ACHN (cell line): ENCODE data around the gene TPSG1.
"Not testable (repeated sequence)": the region's sequence is repeated elsewhere in the genome, so short reads cannot be mapped to it uniquely, and the experiment has no call there.

Experiments
- DNase-seq: peaks from one replicate; pipeline ENCODE4 v3.0.0-alpha.2; 2015
- in situ Hi-C: cut with HindIII; loops from 2 replicates; pipeline ENCODE4 v1.10.0; 2017; ENCODE audit warnings: low sequenced_read_pairs, low pct_ligation_motif_present, low pct_unique_long_range_greater_than_20kb

Gene TPSG1

GRCh38 chr16:1239575-1239974 lies 14.5 kb upstream of the TPSG1 start:
- in situ Hi-C loops, DNase-seq: not testable (repeated sequence)

DNA sequence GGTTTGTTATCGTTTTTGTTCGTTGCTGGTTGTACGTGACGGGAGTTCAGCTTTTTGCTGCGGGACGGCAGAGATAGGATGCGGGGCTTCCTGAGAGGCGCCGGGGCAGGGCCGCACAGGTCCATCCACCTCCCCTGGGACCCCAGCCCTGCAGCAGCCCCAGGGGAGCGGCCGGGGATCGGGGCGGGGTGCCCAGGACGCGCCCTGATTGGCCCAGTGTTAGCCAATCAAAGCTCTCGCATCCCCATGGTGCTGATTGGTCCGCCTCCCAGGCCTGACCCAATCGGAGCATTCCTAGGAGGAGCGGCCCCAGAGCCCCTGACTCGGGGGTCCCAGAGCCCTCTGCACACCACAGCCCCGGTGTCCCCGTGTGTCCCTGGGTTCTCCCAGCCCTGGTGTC lies 13.8 kb upstream of the TPSG1 start:
- in situ Hi-C loops, DNase-seq: not testable (repeated sequence)

DNA sequence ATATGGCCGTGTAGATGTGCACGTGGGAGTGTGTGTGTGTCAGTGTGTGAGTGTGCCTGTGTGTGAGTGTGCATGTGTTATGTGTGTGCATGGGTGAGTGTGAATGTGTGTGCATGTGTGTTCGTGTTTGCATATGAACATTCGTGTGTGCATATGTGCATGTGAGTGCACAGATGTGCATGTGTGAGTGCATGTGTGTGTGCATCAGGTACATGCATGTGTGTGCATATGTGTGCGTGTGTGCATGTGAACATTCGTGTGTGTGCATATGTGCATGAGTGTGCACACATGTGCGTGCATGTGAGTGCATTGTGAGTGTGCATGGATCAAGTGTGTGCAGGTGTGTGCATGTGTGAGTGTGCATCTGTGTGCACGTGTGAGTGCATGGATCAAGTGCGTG lies 12.9 kb upstream of the TPSG1 start:
- no peak for DNase-seq
- in situ Hi-C loops = no loop called here

GRCh38 chr16:1236659-1237058 lies 11.6 kb upstream of the TPSG1 start:
- DNase-seq, in situ Hi-C loops: not testable (repeated sequence)

- in situ Hi-C loops, DNase-seq: not testable (repeated sequence)
Measured at GRCh38 chr16:1232049-1232748, 7.1 kb upstream of the TPSG1 start.

- DNase-seq, in situ Hi-C loops: not testable (repeated sequence)
Measured at GRCh38 chr16:1231301-1231700, 6.2 kb upstream of the TPSG1 start.

- DNase-seq, in situ Hi-C loops: not testable (repeated sequence)
Measured at GRCh38 chr16:1230471-1231212, 5.6 kb upstream of the TPSG1 start.

- DNase-seq, in situ Hi-C loops: not testable (repeated sequence)
Measured at GRCh38 chr16:1230084-1230470, 5.0 kb upstream of the TPSG1 start, which contains the start of gene TPSB2. Gene TPSB2, minus strand, starts transcription at chr16:1230184. Its CDS starts 233 bp downstream, at chr16:1229951.

GRCh38 chr16:1229476-1229875 lies 4.4 kb upstream of the TPSG1 start:
- in situ Hi-C loops = not testable (repeated sequence)

DNA sequence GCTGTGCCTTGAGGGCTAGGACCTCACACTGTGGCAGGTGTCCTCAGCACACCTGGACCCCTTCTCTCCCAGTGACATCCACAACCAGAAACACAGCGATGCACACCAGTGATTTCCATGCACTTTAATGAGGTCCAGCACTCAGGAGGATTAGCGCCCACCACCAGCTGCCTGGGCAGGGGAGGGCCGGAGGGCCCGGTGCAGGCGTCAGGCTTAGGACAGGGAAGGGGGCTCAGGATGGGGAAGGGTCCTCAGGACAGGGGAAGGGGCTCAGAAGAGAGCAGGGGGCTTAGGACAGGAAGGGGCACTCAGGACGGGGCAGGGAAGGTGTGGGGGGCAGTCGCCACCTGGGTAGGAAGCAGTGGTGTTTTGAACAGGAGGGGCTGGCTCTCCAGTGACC lies 3.2 kb upstream of the TPSG1 start:
- in situ Hi-C loops, DNase-seq: not testable (repeated sequence)

More at GRCh38 chr16:1229476-1229875, 4.4 kb upstream of the TPSG1 start:
- DNase-seq = not testable (repeated sequence)

DNA sequence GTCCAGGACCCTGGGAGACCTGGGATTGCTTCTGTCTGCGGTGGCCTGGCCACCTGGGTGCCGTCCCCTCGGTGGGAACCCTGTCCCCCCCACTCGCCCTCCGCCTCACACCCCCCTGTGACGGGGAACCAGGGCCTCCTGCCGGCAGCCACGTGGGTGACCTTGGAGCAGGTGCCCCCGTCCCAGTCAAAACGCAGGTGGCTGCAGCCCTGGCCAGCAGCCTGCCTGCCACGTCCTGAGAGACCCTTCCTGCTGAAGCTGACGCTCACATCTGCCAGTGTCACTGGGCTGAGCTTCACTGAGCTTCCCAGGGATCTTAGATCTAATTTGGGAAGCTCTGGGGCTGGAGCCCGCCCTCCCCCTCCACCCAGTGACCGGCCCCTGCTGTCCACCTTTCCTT lies 1.6 kb upstream of the TPSG1 start:
- in situ Hi-C loops, DNase-seq: not testable (repeated sequence)

DNA sequence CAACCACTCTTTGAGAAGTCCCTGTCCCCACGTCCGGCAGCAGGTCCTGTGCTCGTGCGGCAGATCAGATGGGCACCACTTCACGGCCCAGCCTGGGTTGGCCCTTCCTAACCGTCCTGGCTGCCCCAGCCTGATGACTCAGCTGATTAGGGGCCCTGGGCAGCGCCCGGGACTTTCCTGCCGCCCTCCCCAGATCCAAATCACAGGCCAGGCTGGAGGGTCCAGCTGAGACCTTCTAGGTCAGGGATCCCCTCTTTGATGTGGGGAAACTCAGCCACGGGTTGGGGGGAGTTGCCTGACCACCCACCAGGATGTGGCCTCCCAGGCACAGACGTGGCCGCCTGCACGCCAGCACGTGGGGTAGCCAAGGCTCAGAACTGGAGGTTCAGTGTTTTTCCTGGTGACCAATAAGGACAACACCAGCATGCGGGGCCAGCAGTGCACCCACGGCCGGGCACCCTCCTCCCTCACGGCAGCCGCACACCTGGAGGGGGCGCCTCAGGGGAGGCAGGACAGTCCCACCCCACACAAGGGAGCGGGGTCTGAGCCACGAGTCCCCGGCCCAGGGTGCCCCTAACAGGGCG lies 752 bp upstream of the TPSG1 start:
- in situ Hi-C loops = not testable (repeated sequence)

GRCh38 chr16:1224558-1224957 lies 510 bp downstream of the TPSG1 start:
- in situ Hi-C loops = no loop called here
- no peak for DNase-seq

More for the DNA sequence above, 752 bp upstream of the TPSG1 start:
- DNase-seq = not testable (repeated sequence)

GRCh38 chr16:1223355-1224214 lies 1.5 kb downstream of the TPSG1 start:
- in situ Hi-C loops = no loop called here
- no peak for DNase-seq

DNA sequence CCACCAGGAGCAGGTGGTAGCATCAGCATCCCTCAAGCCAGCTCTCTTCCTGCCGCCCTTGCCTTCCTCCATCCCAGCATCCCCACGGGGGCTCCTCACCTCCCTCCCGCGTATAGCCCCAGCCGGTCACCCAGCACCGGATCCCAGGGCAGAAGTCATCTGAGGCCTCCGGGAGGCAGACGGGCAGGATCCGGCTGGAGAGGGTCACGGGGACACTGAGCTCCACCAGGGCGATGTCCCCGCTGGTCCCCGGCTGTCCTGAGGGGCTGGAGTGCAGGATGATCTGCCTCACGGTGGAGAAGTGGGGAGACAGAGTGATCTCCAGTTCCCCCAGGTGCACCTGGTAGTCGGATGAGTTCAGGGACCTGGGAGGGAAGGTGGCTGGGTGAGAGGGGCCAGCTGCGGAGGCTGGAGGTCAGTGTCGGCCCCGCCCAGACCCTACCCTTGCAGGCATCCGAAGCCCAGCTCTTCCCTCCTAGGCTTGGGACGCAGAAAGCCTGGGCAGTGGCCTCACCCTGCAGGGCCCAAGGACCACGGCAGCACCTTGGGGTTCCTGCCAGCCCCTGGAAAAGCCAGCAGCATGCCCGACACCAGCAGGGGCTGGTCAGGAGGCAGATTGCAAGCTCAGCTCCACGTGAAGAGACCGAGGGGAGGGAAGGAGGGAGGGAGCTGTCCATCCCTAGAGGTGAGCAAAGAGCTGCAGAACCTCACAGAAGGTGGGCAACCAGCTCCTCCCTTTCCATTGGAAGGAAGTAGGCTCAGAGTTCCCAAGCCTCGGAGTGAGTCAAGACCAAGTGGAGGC lies 2.3 kb downstream of the TPSG1 start:
- in situ Hi-C loops = no loop called here
- DNase-seq = no peak

DNA sequence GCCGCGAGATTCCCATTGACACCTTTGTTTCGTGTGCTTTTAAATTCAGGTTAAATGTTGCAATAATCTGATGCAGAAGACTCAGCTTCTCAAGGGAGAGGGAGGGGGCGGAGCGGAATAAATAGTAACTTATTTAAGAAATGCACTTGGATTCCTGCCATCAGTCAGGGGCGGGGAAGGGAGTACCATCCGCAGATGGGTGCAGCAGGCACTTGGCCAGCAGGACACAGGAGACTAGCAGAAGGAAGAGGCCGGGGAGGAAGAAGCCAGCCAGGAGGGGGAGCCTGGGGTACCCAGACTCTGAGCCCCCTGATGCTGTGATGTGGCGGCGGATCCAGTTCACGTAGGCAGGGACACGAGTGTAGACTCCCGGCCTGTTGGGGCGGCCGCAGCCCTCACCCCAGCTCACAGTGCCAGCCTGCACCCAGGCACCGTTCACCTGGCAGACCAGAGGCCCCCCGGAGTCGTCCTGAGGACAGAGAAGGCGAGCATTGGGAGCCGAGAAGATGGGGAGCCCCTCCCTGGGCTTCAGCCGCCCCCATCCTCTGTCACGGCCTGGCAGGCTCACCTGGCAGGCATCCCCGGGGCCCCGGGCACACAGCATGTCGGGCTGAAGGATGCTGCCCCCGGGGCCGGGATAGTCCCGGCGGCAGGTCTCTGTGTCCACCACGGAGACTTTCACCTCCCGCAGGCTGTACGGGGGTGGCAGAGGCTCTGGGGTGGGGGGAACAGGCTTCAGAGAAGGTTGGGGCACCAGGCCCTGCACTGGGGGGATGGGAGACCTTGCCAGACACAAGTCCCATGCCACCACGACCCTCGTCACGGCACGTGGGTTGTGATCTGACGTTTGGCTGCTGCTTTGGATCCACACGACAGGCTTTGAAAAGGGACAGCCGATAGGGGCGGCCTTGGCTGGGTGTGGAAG lies 3.2 kb downstream of the TPSG1 start:
- peak; percentile 18 for DNase-seq
- in situ Hi-C loops = no loop called here
